Measurements from ENCODE around the gene PPP1R14B. TPM values are rescaled to one million over a fixed set of nuclear protein-coding genes. Genes with fewer than 3 reads are reported as not detected.

PPP1R14B gene
- total RNA-seq, 4 donors from 2014 or later = 127 to 220 (median 158) TPM

GRCh38 chr11:64261556-64262080 lies 14.9 kb upstream of the PPP1R14B start:
- H3K9me3 ChIP-seq = no peaks in the 10 kb centered on the region
- H3K4me1 ChIP-seq = no peaks in the 10 kb centered on the region
- WGBS = 89% methylated on average over 13 of the region's 18 CpGs
- H3K36me3 ChIP-seq = peaks cover 93% of the 10 kb centered on the region
- H3K27me3 ChIP-seq = no peaks in the 10 kb centered on the region
- no peak overlapping the region for H3K4me3 ChIP-seq
- H3K27ac ChIP-seq = no peak overlapping the region
- no peak for DNase-seq (ENCODE audit: low spot score in 2 of 2)
- TF ChIP-seq CTCF (IDR thresholded peaks at IDR 0.05) (no peak), POLR2AphosphoS5 (IDR thresholded peaks at IDR 0.05) (no peak), EP300 (IDR thresholded peaks at IDR 0.05) (no peak), POLR2A (IDR thresholded peaks at IDR 0.05) (no peak)

DNA sequence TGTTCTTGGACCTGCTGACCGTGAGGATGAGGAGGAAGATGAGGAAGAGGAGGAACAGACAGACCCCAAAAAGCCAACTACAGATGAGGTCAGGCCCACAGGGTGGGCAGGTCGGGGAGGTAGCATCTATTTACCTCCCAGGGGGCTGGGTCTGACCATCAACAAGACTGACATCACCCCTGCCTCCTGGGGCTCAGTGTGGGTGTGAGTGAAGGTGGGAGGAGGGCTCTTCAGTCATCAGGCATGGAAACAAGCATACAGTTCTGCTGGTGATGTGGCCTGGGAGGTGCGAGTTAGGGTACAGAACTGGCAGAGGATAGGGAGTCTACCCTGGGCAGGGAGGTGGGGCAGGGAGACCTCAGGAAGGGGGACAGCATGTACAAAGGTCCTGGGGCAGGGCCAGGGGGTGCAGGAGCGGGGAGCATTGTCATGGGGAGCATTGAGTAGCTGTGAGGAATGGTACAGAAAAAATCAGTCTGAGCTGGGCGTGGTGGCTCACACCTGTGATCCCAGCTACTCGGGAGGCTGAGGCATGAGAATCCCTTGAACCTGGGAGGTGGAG lies 13.5 kb upstream of the PPP1R14B start:
- WGBS = 94% methylated on average over 6 of the region's 6 CpGs
- no peak for TF ChIP-seq POLR2AphosphoS5 (IDR thresholded peaks at IDR 0.05)
- no peak for TF ChIP-seq POLR2A (IDR thresholded peaks at IDR 0.05)
- no peak for TF ChIP-seq CTCF (IDR thresholded peaks at IDR 0.05)
- TF ChIP-seq EP300 (IDR thresholded peaks at IDR 0.05) = no peak
- peaks cover 95% of the 10 kb centered on the region for H3K36me3 ChIP-seq

GRCh38 chr11:64259533-64260067 lies 12.9 kb upstream of the PPP1R14B start:
- Histone ChIP-seq H3K36me3 (peaks cover 94% of the 10 kb centered on the region), H3K27ac (no peak overlapping the region), H3K4me3 (no peak overlapping the region), H3K4me1 (no peaks in the 10 kb centered on the region), H3K27me3 (no peaks in the 10 kb centered on the region), H3K9me3 (no peaks in the 10 kb centered on the region)
- TF ChIP-seq POLR2AphosphoS5 (IDR thresholded peaks at IDR 0.05) (no peak), CTCF (IDR thresholded peaks at IDR 0.05) (no peak), EP300 (IDR thresholded peaks at IDR 0.05) (no peak), POLR2A (IDR thresholded peaks at IDR 0.05) (no peak)
- WGBS = 80% methylated on average over 4 of the region's 4 CpGs
- DNase-seq (ENCODE audit: low spot score in 2 of 2) = no peak

More for the DNA sequence above, 13.5 kb upstream of the PPP1R14B start:
- no peaks in the 10 kb centered on the region for H3K9me3 ChIP-seq
- H3K4me3 ChIP-seq = no peak overlapping the region
- H3K27ac ChIP-seq = no peak overlapping the region
- DNase-seq (ENCODE audit: low spot score in 2 of 2) = no peak
- no peaks in the 10 kb centered on the region for H3K27me3 ChIP-seq
- H3K4me1 ChIP-seq = no peaks in the 10 kb centered on the region

- Histone ChIP-seq H3K9me3 (no peaks in the 10 kb centered on the region), H3K36me3 (peaks cover 93% of the 10 kb centered on the region), H3K27ac (no peak overlapping the region), H3K4me1 (no peaks in the 10 kb centered on the region), H3K4me3 (no peak overlapping the region), H3K27me3 (no peaks in the 10 kb centered on the region)
- WGBS = 93% methylated on average over 22 of the region's 32 CpGs
- DNase-seq (ENCODE audit: low spot score in 2 of 2) = no peak
- TF ChIP-seq POLR2AphosphoS5 (IDR thresholded peaks at IDR 0.05) = no peak
- no peak for TF ChIP-seq POLR2A (IDR thresholded peaks at IDR 0.05)
- TF ChIP-seq EP300 (IDR thresholded peaks at IDR 0.05) = no peak
- TF ChIP-seq CTCF (IDR thresholded peaks at IDR 0.05) = no peak
Observed at GRCh38 chr11:64258946-64259532, 12.3 kb upstream of the PPP1R14B start.

DNA sequence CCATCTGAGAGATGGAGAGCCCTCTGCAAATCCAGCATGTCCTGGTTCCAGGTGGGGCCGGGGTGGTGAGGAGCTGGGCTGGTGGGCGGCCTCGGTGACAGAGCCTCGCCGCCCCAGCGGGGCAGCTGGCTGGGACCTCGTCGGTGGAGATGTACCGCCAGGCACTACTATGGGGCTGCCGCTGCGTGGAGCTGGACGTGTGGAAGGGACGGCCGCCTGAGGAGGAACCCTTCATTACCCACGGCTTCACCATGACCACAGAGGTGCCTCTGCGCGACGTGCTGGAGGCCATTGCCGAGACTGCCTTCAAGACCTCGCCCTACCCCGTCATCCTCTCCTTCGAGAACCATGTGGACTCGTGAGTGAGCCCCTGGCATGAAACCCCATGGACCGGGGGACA lies 11.6 kb upstream of the PPP1R14B start:
- Histone ChIP-seq H3K36me3 (peaks cover 86% of the 10 kb centered on the region), H3K4me3 (no peak overlapping the region), H3K4me1 (peaks cover 7% of the 10 kb centered on the region), H3K27ac (no peak overlapping the region), H3K27me3 (no peaks in the 10 kb centered on the region), H3K9me3 (no peaks in the 10 kb centered on the region)
- DNase-seq (ENCODE audit: low spot score in 2 of 2) = no peak
- no peak for TF ChIP-seq EP300 (IDR thresholded peaks at IDR 0.05)
- no peak for TF ChIP-seq POLR2AphosphoS5 (IDR thresholded peaks at IDR 0.05)
- no peak for TF ChIP-seq POLR2A (IDR thresholded peaks at IDR 0.05)
- no peak for TF ChIP-seq CTCF (IDR thresholded peaks at IDR 0.05)
- 90% methylated on average over 13 of the region's 24 CpGs for WGBS
